Measurements from ENCODE around the gene JOSD1.

GRCh38 chr22:38707346-38707745, 6.6 kb upstream of the JOSD1 start:
- TF ChIP-seq CTCF (IDR thresholded peaks at IDR 0.05) (no peak), ZFX (IDR thresholded peaks at IDR 0.05; ENCODE audit: borderline replicate concordance) (no peak)

Measured in 22Rv1 (cell line).